GM18517 (cell line): ENCODE measurements around the gene GTF2H2C_2.
"Not testable (repeated sequence)": the region's sequence is repeated elsewhere in the genome, so short reads cannot be mapped to it uniquely, and the experiment has no call there.

Source experiments
- ATAC-seq: cut with Tn5 transposase; IDR thresholded peaks from one replicate; pipeline ENCODE4 v1.9.1; 2021; ENCODE audit warnings: mild to moderate bottlenecking, moderate library complexity; ENCODE audit not compliant: unreplicated experiment

Gene GTF2H2C_2

DNA sequence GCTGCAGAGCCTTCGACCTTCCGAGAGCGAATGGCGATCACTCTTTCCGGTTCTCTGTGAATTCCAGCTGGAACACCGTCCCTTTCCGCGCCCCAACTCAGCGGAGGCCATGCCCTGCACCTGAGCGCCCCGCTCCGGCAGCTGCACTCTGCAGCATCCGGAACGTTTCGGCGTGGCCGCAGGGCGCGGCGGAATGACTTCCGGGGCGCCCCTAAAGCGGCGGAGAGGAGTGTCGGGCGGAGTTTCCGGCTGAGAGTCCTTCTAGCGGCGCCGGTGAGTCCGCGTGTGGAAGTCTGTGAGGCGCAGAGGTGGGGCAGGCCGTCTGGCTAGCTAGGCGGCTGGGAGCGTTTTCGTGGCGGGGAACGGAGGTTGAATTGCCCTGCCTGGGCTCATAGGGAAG lies at the start of gene GTF2H2C_2:
TSS of gene GTF2H2C_2 (plus strand) at position 252 of the 400 bp plus-strand sequence.
- peak; percentile 90 for ATAC-seq

DNA sequence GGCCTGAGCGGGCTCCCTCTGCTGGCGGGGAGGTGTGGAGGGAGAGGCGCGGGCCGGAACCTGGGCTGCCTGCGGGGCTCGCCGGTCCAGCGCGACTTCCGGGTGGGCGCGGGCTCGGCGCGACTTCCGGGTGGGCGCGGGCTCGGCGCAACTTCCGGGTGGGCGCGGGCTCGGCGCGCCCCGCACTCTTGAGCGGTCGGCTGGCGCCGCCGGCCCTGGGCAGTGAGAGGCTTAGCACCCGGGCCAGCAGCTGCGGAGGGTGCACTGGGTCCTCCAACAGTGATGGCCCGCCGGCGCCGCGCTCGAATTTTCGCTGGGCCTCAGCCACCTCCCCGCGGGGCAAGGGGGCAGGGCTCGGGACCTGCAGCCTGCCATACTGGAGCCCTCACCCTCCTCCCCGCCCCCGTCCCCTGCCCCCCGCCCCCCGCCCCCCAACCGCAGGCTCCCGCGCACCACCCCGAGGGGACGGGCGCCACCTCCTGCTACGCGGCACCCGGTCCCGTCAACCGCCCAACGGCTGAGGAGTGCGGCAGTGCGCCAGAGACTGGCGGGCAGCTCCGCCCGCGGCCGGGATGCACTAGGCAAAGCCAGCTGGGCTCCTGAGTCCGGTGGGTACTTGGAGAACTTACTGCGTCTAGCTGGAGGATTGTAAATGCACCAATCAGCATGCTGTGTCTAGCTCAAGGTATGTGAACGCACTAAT lies 14.0 kb upstream of the GTF2H2C_2 start:
- ATAC-seq, result peak; percentile 95

DNA sequence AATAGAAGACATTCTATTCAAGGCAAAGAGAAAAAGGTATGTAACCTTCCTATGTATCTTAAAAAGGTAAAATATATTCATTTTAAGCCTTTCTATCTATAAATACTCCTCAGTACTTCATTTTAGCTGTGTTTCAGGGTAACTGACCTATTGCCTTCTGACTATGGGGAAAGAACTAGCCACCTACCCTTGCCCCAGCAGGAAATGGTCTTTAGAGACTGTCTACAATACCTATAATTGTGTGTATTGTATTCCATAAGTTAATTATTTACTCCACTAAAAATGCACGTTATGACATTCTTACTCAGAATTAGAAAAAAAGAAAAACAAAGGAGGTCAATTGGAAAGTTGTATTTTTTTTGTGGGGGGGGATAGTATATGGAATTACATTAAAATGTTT lies 6.2 kb downstream of the GTF2H2C_2 start:
- ATAC-seq, result not testable (repeated sequence)

DNA sequence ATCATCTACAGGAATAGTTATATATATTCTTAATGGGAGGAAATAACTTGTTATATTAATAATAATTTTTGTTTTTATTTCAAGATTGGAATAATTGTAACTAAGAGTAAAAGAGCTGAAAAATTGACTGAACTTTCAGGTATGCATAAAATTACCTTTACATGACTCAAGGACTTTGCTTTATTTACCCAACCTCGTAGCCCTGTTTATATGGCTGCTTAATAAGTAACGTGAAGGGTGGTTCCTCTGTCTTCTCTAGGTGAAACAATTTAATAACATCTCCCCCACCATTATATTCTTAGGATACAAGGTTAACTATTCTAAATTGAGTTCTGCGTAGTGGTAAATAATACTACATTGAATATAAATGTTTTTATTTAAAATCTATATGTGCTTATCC lies 8.0 kb downstream of the GTF2H2C_2 start:
- ATAC-seq, result not testable (repeated sequence)

DNA sequence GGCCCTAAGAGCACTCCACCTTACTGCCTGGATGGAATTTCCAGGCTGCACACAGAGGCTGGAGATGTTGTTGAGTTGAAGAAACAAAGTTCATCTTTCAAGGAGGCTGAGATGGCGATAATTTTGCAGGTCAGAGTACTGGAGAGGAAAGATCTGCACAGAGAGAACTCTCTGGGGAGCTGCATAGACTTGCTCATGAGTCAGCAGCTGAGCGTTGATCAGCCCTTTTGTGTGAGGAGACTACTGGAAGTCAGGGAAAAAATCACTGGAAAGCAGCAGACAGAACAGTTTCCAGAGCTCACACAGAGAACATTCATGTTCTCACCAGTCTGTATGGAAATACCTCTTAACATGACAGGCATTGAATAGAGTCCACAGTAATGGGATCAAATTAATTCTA lies 23.4 kb downstream of the GTF2H2C_2 start:
- not testable (repeated sequence) for ATAC-seq

DNA sequence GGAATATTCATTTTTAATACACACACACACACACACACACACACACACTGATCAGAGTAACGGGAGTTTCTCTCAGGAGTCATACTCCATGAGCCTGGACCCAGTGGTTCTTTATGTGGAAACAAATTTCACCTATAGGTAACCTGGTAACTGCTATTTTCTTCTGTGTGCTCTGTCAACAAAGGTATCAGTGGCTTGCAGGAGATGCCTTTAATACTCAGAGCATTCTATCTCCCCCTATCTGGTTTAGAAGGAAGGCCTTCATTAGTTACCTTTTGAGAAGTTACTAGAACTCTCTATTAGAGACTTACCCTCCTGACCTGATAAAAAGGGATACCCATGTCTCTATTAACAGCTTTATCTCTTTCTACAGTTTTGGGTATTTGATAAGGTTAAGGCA lies 34.4 kb downstream of the GTF2H2C_2 start:
- not testable (repeated sequence) for ATAC-seq

DNA sequence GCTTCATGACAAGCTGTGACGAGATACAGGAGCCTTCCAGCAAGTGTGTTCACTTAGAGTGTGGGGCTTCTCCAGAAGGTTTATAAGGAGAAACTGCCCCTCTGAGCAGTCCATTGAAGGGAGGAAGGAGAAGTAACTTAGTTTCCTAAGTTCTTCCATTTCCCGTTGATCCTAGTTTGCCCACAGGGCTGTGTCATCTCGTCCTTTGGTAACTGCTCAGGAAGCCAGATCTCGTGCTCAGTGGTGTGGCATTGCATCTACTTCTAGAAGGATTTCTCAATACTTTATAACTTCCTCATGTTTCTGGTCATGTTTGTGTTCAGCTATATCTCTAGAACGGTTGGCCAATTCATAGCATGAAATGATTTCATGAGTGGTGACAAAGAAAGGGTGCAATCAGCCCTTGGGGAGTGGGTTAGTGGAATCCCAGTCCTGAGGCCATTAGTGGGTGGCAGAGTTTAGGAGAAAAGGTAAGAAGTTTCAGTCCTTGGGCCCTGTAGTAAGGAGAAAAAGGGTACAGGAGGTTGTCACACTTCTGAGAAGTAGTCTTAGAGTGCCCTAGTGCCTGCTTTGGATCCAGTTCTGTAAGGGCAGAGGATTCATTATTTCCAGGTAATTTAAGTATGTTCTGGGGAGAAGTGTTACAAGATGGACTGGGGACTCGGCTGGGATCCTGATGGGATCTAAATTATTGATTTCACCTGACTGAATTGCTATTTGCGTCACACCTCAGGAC lies 36.2 kb downstream of the GTF2H2C_2 start:
- ATAC-seq, result not testable (repeated sequence)

DNA sequence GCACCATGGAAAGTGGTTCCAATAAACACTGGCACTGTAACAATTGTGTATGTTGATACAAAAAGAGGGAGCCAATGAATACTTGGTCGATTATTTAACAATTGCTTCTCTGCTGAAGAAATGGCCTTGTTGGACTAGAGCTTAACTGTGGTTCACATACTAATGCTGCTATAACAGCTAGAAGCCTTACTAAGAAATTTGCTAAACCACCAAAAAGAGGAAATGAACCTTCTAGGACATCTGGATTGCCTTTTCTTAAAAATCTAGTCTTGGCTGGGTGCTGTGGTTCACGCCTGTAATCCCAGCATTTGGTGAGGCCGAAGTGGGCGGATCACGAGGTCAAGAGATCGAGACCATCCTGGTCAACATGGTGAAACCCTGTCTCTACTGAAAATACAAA lies 41.9 kb downstream of the GTF2H2C_2 start:
- ATAC-seq, result peak; percentile 61

DNA sequence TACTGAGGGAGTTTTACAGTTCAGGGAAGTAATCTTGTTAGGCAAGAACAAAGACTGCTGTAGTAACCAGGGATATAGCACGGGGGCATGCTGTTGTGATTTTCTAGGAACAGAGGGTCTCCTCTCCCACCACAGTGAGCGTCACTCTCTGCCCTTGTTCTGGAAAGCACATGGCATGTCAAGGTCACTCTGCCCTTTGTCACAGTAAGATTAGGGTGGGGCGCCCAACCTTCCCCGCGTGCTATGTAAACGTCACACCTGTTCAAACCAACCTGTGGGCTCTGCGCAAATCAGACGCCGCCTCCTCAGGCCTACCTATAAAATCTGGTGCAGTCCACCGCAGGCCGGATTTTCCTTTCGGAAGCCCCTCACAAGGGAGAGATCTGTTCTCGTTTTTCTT lies 44.0 kb downstream of the GTF2H2C_2 start:
- ATAC-seq, result not testable (repeated sequence)

DNA sequence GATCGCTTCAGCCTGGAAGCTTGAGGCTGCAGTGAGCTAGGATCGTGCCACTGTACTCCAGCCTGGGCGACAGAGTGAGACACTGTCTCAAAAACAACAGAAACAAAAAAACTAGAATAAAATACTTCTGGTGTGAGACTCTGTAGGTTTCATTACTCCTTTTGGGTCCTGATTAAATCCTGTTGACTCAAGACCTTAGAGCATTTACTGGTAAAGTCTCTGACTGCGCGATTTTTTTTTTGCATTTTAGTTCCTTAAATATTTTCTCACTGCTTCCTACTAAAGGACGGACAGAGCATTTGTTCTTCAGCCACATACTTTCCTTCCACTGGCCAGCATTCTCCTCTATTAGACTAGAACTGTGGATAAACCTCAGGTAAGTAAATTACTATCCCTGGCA lies 46.8 kb downstream of the GTF2H2C_2 start:
- not testable (repeated sequence) for ATAC-seq

DNA sequence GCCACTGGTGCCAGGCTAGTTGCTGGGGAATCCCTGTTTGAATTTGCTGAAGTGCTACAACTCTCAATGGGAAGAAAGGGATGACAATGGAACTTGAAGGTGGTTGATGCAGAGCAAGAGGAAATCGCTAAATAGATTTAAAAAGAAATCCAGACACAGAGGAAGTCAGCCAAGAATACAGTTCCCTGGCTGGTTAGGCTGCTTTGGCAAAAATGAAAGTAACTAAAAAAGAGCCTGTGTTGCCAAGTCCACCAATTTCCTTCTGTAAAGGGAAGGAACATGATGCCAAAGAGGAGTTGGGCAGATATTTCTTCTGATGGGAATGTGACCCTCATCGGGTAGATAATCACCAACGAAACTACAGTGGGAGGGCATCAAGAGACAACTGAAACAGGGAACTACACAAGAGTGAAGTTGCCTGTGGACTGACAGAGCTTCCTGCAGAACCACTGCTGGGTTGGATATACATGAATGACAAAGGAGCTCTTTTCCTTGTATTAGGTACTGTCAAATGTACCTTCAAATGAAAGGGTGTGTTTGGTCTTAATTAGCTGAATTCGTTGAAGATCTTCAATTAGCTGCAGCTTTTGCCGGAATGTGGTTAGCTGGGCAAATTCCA lies 49.0 kb downstream of the GTF2H2C_2 start:
- ATAC-seq, result not testable (repeated sequence)

DNA sequence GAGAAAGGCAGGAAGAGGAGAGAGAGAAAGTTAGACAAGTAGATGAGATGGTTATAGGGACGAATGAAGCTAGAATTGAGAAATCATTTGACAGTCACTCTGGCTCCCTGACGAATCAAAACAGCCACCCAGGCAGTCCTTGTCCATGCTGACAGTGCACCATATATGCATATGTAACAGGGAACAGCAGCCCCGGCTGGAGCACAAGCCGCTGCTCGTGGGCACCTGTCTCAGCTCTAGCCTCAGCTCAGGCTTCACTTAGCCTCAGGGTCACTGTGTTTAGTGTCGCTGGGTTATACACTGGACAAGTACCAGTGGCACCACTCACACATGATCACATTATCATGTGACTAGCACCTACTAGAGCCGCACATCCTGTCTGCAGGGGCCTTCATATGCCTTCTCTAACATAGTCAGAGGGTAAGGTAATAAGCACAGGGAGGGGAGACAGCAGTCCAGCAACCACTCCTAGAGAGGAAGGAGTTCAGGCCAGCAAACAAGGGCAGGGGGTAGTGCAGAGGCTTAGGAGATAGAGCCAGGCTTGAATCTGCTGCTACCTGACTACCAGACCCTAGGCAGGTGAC lies 54.9 kb downstream of the GTF2H2C_2 start:
- not testable (repeated sequence) for ATAC-seq
